UCSD-AML1 (cell line): ENCODE results near the gene KIRREL2.
"Not testable (repeated sequence)": the region's sequence is repeated elsewhere in the genome, so short reads cannot be mapped to it uniquely, and the experiment has no call there.

Source experiments
- DNase-seq: peaks from one replicate; lab custom pipeline; 2025; ENCODE audit not compliant: unreplicated experiment; lab: John Stamatoyannopoulos, UW

KIRREL2 gene

DNA sequence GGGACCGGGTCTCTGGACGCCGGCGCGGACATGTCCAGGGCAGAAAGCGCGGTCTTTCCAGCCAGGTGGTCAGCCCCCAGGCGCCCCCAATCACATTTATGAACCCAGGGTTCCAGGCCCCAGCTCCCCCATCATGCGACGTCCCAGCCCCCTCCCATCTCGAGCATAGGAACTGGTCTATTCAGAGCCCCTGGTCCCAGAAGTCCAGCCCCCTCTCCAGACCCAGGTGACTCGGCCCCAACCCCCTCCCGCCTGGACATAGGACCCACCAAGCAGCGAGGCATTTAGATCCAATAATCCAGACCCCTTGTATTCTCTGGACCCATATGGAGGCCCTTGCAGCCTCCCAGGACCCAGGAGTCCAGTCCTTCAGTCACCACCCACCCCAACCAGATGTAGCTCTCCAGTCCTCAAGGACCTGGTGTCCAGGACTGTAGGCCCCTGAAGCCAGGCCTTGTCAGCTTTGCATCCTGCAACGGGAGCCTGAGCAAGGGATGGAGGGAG is 12.2 kb downstream of the KIRREL2 start:
- DNase-seq = no peak

DNA sequence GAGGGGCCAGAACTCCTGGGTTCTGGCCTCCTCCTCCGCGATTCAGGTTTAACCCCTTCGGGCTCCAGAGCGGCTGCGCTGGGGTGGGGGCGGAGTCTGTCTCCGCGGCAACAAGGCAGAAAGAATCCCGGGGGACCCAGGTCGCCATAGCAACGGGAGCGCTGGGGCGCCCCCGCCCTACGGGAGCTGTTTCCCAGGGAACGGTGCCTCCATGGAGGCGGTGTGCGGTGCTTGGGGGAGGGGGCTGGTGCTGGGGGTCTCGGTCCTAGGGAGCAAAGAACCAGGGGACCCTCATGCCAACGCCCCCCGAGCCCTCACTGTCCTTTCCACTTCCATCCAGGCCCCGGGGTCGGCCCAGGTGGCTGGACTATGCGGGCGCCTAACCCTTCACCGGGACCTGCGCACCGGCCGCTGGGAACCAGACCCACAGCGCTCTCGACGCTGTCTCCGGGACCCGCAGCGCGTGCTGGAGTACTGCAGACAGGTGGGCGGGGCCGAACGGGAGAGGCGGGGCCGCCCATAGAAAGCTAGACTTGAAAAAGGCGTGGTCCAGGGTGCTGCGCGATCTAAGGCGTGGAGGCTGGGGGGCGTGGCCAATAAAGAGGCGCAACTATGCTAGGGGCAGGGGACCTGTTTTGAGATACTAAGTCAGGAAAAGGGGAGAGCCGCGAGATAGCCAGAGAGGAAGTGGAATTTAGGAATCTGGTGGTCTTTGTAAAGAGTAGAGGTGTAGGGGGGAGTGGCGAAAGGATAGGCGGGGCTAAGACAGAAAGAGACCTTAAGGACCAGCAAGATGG is 12.8 kb downstream of the KIRREL2 start:
- DNase-seq = peak; percentile 76

DNA sequence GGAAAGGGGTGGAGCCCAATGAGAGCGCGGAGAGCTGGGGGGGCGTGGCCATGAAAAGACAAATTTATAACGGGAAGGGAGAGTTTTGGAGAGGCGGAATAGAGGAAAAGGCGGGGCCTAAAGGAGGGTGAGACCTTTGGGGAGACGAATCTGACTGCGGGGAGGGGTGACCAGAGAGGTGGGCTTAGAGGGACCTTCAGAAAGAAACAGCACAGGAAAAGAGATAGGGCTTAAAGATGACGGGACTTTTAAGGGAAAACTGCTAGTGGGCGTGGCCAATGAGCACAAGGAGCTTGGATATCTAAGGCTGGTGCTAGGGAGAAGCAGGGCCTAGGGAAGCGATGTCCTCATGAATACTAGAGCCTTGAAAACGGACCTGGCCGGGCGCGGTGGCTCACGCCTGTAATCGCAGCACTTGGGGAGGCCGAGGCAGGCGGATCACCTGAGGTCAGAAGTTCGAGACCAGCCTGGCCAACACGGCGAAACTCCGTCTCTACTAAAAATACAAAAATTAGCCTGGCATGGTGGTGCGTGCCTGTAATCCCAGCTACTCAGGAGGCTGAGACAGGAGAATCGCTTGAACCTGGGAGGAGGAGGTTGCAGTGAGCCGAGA is 13.5 kb downstream of the KIRREL2 start:
- DNase-seq = not testable (repeated sequence)

DNA sequence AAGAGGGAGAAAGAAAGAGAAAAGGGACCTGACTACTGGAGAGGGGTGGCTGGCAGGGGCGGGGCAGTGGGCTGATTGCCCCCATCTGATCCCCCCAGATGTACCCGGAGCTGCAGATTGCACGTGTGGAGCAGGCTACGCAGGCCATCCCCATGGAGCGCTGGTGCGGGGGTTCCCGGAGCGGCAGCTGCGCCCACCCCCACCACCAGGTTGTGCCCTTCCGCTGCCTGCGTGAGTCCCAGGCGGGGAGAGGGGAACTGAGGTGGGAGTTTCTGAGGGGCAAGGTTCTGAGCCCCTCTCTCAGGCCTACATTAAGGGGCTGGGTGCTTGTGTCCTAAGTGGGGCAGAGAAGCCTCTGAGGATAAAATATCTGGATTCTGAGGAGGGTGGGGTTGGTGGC is 14.1 kb downstream of the KIRREL2 start:
- DNase-seq = no peak

DNA sequence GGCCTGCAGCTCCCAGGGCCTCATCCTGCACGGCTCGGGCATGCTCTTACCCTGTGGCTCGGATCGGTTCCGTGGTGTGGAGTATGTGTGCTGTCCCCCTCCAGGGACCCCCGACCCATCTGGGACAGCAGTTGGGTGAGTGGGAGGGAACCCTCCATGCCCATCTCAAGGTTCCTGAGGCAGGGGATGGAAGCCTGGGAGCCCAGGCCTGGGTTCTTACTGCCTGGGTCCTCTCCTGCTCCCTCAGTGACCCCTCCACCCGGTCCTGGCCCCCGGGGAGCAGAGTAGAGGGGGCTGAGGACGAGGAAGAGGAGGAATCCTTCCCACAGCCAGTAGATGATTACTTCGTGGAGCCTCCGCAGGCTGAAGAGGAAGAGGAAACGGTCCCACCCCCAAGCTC is 14.9 kb downstream of the KIRREL2 start:
- no peak for DNase-seq

DNA sequence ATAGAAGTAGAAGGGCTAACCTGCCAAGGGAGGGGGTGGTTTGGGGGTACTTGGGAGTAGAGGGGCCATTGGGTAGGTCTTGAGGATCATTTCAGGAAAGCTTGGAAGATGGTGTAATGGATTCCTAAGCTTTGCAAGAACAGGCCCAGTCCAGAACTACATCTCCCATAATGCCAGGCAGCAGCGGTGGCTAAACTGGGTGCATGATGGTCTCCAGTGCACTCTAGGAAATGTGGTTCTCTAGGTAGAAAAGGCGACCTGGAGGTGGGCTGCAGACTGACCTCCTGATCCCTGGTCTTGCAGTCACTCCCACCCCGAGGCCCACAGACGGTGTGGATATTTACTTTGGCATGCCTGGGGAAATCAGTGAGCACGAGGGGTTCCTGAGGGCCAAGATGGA is 15.5 kb downstream of the KIRREL2 start:
- no peak for DNase-seq

DNA sequence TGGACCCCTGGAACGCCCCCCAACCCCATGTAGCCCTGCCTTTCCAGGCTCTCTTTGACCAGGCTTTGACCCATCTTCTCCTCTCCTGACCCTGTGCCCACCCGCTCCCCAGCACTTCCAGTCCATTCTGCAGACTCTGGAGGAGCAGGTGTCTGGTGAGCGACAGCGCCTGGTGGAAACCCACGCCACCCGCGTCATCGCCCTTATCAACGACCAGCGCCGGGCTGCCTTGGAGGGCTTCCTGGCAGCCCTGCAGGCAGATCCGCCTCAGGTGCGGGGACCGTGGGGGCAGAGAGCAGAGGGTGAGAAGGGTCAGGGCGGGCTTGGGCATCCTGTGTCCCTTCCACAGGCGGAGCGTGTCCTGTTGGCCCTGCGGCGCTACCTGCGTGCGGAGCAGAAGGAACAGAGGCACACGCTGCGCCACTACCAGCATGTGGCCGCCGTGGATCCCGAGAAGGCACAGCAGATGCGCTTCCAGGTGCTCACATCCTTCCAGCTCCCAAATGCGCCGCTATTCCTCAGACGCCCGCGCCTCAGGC is 17.8 kb downstream of the KIRREL2 start:
- no peak for DNase-seq

DNA sequence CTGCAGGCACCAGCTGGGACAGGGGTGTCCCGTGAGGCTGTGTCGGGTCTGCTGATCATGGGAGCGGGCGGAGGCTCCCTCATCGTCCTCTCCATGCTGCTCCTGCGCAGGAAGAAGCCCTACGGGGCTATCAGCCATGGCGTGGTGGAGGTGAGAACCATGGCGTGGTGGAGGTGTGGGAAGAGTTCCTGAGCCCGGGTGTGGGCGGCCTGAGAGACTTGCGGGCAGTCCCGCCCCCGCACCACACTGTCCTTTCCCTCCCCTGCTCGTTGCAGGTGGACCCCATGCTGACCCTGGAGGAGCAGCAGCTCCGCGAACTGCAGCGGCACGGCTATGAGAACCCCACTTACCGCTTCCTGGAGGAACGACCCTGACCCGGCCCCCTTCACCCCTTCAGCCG is 22.4 kb downstream of the KIRREL2 start:
- DNase-seq = no peak

DNA sequence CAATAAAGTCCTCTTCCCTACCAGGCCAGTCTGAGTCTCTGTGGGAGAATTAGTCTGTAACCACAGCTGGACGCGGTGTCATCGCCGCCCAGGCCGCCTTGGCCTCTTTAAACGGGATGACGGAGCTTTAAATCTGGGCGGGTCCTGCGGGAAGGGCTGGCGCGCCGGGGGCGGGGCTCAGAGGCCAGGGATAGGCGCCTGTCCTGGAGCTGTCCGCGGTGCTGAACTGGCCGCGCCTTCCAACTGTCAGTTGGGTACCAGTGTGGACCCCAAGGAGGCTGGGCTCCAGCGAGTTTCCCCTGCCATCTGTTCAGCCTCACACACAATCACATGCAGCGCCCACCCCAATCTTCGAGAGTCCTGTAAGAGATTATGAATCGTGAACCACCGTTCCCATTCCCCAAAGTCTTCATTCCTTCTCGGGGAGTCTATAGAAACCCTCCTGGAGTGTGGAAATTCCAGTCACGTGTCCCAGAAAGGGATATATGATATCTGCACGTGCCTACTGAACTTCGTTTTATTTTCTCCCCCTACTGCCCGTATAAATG is 23.1 kb downstream of the KIRREL2 start:
- DNase-seq = peak; percentile 88

DNA sequence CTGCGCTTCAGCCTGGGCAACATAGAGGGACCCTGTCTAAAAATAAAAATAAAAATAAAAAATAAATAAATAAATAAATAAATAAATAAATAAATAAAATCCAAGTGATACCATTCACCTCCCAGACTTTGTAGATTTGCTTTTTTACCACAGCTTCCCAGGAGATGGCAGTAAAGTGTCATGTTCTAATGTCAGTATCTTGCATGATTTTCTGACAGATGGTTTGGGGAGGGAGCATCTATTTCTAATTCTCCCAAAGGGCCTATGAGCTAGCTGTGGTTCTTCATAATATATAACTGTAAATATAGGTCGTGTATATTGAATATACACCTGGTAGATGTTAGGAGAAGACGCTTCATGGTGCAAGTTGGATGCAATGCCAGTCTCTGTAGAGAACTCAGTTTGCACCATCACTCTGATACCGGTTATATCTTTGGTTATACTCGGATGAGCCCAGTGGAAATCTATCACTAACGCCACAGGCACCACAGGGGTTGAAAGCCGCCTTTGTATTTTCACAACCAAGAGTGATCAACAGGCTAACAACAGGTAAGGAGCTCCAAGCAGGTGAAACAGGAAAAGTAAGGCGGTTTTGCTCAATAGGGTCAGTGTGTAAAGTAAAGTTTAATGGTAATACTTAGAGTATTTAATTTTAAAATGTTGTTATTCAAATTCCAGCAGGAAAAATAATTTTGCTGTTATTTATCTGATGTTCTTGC is 25.6 kb downstream of the KIRREL2 start:
- no peak for DNase-seq

DNA sequence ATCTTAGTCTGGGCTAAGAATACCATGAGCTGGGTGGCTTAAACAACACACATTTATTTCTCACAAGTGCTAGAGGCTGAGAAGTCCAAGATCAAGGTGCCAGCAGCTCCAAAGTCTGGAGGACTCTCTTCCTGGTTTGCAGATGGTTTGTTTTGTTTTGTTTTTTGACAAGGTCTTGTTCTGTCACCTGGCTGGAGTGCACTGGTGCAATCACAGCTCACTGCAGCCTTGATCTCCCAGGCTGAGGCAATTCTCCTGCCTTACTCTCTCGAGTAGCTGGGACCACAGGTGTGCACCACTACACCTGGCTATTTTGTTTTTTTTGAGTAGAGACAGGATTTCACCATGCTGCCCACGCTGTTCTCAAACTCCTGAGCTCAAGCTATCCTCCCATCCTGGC is 27.2 kb downstream of the KIRREL2 start:
- no peak for DNase-seq

DNA sequence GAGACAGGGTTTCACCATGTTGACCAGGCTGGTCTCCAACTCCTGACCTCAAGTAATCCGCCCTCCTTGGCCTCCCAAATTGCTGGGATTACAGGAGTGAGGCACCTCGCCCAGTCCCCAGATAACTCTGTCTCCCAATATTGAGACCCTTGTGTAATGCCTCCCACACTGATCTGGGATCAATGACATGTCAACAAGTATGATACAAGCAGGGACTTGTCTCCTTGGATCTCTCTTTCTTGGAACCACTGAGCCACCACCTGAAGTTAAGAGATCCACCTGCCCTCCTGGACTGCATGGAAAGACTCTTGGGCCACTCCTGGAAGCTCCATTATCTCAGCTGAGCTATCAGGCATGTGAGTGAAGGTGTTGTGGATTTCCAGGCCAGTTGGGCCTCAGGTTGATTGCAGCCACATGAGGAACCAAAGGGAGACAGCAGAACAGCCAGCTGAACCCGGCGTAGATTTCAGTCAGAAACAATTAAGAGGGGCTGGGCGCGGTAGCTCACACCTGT is 28.6 kb downstream of the KIRREL2 start:
- DNase-seq = no peak

DNA sequence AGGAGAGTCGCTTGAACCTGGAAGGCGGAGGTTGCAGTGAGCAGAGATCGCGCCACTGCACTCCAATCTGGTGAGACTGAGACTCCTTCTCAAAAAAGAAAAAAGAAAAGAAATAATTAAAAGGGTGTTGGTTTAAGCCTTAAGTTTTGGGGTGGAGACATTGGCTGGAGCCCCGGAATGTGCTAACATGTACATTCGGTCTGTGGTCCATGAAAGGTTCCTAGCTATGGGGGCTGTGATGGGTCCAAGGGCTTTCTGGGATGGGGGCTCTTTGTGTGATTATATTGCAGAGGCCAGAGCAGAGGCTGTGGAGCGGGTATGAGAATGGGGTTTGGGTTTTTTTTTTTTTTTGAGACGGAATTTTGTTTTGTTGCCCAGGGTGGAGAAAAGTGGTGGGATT is 29.2 kb downstream of the KIRREL2 start:
- no peak for DNase-seq

DNA sequence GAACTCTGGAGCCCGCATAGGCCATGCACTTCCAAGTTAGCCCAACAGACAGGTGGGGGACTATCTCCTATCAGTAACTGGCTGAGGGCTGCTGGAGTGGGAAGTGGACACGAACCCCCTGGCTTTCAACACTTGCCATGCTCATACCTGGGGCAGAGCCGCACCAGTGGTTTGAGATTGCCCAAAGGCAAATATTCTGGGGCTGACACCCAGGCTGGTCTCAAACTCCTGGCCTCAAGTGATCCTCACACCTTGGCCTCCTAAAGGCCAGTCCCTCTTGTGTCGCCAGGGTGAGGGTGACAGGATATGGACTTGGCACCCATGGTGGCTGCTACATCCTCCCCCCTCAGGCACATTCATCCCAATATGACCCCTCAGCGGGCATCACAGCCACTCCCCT is 30.5 kb downstream of the KIRREL2 start:
- no peak for DNase-seq

DNA sequence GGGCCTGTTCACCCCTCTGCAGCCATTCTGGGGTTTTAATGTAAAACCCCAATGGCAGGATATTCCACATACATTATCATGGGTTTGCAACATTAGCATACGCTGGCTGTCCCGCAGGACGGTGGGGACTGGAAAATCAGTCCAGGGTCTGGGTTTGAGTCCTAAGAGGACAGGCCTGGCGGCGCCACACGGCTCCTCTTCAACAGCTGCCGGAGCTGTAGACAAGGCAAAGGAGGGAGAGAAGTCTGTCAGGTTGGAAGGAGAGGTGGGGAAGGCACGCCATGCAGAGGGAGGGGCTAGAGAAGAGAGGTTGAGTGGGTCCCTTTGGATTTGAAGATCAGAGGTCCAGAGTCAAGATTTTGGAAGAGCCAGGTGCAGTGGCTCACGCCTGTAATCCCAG is 31.7 kb downstream of the KIRREL2 start:
- no peak for DNase-seq

DNA sequence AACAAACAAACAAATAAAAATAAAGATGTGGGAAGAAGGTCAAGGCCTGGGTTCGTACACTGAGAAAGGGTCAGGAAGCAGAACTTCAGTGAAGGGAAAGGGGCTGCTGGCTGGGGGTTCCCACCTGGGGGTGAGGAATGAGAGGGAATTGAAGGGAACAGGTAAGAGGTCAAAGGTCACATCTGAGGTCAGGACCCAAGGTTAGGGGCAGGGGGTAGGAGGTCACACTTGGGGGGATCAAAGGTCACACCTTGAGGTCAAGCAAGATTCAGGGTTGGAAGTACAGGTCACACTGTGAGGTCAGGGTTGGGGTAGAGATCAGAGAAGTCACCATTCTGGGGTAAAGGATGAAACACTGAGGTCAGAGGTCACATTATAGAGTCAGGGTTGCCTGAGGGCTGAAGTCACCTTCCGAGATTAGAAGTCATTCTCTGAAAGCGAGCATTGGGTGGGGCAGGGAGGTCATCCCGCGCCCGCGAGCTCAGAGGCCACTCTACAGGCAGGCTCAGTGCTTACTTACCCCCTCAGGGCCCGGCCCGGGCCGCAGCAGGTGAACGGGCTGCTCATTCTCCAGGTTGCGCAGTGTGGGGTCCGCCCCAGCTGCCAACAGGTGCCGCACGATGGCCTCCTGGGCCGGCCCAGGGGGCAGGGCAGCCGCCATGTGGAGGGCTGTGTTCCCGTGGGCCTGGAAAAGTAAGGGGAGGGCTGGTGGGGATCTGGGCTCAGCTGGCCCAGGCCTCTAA is 32.8 kb downstream of the KIRREL2 start:
- DNase-seq = no peak

DNA sequence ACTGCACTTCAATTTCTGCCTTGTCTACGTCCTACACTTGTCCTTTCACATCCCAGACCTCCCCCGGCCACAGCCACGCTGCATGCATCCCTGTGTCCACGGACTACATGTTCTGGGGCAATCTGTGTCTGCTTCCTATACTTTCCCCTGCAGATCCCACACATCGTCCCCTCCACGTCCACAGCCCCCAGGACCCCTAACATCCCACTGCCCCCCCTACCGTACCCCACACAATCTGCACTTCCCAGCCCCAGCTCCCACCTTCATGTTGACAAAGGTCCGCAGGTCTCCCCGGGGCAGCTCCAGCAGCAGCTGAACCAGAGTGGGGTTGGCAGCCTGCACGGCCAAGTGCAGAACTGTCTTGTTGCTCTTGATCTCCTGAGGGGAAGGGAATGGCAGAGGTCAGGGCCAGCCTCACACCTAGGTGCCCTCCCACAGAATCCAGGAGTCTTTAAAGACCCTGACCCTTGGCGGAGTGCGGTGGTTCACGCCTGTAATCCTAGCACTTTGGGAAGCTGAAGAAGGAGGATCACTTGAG is 33.5 kb downstream of the KIRREL2 start:
- no peak for DNase-seq

DNA sequence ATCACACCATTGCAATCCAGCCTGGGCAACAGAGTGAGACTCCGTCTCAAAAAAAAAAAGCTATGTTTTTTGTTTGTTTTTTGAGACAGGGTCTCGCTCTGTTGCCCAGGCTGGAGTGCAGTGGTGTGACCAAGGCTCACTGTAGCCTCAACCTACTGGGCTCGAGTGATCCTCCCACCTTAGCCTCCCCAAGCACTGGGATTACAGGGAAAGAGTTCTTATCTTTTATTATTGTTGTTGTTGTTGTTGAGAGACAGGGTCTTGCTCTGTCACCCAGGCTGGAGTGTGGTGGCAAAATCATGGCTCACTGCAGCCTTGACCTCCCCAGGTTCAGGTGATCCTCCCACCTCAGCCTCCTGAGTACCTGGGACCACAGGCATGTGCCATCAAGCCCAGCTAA is 35.1 kb downstream of the KIRREL2 start:
- not testable (repeated sequence) for DNase-seq

DNA sequence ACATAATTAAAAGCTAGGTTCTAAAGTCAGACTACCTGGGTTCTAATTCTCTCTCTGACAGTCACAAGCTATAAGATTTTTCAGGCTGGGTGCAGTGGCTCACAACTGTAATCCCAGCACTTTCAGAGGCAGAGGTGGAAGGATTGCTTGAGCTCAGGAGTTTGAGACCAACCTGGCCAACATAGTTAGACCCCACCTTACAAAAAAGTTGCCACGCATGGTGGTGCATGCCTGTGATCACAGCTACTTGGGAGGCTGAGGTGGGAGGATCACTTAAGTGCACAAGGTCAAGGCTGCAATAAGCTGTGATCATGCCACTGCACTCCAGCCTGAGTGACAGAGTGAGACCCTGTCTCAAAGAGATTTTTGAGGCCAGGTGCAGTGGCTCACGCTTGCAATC is 37.6 kb downstream of the KIRREL2 start:
- DNase-seq = no peak

DNA sequence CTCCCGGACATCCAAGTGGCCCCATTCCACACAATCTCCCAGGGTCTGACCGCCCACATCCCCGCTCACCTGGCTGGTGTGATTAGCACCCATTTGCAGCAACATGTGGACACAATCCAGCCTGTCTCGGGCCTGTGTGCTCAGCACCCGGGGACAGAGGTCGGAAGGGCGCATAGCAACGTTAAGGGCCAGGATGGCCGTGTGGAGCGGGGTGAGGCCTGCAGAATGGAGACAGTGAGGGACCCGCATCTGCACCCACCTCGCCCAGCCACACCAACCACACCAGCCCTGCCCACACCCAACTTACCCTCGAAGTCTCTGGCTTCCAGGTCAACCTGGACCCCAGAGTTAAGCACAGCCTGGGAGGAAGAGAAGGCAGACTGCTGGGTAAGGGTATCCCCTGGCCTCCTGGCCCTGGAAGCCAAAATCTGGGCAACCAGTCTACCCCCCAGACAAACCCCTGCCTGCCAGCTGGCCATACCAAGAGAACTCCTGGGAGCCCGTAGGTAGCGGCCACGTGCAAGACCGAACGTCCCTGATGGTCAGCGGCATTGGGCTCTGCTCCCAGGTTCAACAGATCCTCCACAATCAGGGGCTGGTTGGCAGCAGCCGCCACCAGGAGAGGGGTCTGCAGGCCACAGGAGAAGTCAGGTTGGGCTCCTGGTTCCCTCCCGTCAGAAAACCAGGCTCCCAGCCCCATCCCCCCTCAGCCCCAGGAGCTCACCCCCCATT is 39.4 kb downstream of the KIRREL2 start:
- DNase-seq = no peak
